GM19455 (cell line): ENCODE results near the gene PC.
A peak's percentile ranks its signal among the peaks of the same experiment; 100 is the strongest.

Source experiments
- ATAC-seq: cut with Tn5 transposase; IDR thresholded peaks from one replicate; pipeline ENCODE4 v1.9.1; 2021; ENCODE audit not compliant: unreplicated experiment

The PC gene

DNA sequence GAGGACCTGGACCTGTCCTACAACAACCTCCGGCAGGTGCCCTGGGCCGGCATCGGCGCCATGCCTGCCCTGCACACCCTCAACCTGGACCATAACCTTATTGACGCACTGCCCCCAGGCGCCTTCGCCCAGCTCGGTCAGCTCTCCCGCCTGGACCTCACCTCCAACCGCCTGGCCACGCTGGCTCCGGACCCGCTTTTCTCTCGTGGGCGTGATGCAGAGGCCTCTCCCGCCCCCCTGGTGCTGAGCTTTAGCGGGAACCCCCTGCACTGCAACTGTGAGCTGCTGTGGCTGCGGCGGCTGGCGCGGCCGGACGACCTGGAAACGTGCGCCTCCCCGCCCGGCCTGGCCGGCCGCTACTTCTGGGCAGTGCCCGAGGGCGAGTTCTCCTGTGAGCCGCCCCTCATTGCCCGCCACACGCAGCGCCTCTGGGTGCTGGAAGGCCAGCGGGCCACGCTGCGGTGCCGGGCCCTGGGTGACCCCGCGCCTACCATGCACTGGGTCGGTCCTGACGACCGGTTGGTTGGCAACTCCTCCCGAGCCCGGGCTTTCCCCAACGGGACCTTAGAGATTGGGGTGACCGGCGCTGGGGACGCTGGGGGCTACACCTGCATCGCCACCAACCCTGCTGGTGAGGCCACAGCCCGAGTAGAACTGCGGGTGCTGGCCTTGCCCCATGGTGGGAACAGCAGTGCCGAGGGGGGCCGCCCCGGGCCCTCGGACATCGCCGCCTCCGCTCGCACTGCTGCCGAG is 99.8 kb downstream of the PC start:
- ATAC-seq: no peak

- no peak for ATAC-seq
These were observed 100.3 kb downstream of the PC start for GRCh38 chr11:66857927-66858185.

DNA sequence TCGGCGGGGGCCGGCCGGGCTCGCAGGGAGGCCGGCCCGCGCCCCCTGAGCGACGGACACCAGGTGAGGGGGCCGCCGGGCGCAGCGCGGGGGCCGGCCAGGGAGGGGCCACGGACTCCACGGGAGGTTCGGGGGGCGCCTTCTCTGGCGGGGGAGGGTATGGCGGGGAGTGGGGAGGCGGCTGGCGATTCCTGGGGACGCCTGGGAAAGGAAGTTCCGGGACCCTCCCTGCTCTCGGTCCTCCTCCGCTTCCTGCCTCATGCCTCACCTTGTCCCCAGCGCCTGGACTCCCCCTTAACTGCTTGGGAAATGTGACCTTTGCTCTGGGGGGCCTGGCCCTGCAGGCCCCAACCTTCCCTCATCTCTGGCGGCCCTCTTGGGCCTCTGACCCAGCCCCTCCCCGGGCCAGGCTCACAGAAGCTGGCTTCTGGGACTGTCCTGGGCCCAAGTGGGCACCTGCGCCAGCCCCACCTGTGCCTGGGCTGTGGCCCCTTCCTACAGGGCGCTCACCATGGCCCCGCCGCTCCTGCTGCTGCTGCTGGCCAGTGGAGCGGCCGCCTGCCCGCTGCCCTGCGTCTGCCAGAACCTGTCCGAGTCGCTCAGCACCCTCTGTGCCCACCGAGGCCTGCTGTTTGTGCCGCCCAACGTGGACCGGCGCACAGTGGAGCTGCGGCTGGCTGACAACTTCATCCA is 100.8 kb downstream of the PC start:
- no peak for ATAC-seq

DNA sequence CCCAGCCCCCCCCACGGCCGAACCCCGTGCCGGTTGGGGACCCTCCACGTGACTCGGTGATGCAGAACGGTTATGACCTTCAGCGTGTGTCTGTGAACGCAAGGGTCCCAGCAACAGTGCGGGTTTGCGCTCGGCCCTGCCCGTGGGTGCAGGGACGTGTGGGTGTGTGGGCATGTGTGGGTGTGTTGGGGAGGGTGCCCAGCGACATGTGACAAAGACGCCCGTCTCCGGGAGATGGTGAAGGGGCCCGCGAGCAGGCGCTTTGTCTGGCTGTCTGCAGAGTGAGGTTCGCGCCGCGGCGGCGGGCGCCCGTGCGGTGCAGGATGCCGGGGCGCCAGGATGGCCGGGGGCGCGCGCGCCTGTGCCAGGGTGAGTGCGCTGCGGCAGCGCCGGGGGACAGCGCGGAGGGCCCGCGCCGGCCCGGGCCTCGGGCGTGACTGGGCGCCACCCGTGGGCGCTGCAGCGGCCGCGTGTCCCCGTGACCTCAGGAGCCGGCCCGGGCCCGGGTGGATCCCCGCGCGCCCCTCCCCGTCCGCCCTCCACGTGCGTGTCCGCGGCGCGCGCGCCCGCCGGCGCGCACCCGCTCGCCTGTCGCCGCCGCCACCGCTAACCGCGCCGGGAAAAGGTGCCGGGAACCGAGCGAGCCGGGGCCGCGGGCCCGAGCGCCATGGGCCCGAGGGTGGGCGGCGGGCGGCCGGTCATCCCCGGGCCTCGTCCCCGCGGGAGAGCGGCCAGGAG is 101.5 kb downstream of the PC start, which contains the start of gene LRFN4:
Gene LRFN4 (plus strand): TSS at position 569 of the 738 bp plus-strand sequence. CDS start 681 bp downstream, outside the sequence.
- peak; percentile 34 for ATAC-seq

- peak; percentile 65 for ATAC-seq
These were observed 102.3 kb downstream of the PC start for GRCh38 chr11:66855574-66856495.

- no peak for ATAC-seq
These were observed 103.4 kb downstream of the PC start for GRCh38 chr11:66854729-66855211.

DNA sequence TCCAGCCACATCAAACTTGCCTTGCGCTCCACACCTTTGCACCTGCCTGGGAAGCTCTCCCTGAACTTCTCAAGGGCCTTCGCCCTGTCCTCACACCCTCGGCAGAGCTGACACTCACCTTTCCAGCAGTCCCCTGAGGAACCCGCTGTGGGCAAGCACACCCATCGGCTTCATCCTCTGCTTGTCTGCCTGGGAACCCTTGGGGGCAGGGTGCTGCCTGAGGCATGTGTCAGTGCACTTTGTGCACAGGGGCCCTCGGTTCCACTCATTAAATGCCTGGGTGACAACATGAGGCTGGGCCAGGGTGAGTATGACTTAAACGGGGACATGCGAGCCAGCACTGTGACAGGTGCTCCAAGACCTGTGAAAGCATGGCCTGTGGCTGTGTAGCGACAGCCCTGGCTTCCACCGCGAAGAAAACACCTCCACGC is 103.9 kb downstream of the PC start:
- ATAC-seq: no peak

DNA sequence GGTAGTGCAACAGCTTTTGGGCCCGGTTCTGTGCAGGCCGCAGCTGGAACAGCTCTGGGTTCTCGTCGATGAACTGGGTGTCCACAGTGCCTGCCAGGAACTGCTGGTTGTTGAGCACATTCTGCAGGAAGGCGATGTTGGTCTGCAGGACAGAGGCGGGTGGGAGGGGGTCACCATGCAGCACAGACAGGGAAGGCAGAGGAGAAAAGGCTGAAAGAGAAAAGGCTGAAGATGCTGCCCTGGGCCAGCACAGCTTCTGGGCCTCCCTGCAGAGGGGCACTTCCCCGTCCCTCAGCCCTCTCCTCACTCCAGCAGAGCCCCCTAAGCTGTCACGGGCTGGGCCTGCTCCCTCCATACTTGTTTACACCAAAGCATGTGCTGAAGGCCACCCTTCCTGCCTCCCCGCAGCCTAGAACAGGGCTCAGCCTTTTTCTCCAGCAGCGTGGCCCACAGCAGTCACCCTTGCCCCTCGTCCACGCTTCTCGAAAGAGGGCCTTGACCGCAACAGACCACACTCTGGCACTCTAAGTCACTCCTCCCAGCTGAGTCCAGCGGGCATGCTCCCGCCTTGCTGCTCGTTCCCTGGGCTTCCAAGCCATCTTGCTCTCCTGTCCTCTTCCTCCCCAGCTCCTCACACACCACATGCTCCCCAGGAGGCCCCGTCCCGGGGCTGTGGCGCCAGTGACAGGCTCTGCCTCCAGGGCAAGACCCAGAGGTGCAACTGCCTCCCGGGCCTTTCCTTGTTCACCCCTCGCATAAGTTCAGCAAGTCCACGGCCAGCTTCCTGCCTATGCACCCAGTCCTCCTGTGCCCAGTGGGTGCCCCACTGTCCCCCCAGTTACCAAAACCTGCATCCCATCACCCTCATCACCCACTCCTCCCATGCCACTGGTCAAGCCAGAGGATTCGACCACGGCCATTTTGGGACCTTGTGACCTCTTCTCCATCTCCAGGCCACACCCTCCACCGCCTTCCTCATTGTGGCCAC is 104.6 kb downstream of the PC start:
- ATAC-seq: no peak

DNA sequence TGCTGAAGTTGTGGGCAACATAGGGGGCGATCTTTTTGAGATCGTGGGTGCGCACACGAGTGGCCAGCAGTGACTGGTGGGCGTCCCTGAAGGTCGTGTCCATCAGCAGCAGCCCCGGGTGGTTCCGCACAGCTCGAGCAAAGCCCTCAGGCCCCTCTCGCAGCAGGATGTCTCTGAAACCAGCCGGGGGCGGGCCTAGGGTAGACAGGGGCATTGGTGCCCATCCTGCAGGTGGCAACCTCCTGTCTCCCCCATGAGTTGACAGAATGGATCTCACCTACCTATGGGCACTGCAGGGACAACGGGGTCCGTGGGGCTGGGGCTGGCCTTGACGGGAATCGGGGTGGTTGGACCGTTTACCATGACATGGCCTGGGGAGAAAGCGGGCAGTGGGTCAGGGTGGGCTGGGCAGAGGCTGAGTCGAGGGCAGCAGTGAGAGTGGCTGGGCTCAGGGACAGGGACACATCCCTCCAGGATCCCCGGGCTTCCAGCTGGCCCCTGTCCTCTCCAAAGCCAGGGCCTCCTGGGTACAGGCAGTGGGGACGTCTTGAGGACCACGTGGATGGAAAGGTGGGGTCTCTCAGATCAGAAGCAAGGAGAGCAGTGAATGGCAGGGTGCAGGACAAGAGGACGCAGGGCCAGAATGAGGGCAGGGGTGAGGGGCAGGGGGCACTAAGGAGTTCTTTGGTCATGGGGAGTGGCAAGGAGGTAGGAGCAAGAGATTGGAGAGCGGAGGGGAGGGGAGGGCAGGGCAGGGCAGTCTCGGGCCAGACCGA is 105.5 kb downstream of the PC start:
- no peak for ATAC-seq

DNA sequence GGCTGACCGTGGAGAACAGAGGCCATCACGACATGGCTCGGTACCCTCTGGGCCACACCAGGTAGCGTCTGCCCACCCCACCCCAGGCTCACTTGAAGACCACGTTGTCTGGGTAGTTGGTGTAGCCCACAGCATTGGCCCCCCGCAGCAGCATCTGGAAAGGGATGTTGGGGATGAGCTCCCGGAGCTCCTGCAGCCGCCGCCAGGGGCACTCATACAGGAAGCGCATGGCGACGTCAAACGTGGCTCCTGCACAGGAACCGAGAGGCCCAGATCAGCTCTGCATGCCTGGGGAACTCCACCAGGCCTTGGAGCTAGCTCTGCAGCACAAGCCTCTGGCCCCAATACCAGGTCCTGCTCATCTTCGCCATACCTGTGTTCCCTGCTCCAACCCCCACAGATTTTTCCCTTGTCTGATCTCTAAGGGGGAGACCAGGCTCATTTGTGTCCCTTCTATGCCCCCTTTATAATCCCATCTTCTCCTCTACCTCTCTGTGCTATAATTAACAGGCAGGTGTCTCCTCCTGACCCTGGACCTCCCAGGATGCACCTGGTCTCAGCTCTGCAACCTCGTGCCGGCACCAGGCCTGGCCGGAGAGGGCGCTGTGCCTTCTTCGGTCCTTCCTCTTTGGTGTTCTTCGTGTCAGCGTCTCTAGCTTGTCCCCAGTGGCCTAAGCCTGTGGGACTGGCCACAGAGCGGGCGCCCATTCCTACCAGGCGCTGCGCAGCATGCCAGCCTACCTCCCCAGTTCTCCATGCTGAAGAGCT is 106.3 kb downstream of the PC start:
- no peak for ATAC-seq

- no peak for ATAC-seq
These were observed 107.0 kb downstream of the PC start for GRCh38 chr11:66851239-66851596.

DNA sequence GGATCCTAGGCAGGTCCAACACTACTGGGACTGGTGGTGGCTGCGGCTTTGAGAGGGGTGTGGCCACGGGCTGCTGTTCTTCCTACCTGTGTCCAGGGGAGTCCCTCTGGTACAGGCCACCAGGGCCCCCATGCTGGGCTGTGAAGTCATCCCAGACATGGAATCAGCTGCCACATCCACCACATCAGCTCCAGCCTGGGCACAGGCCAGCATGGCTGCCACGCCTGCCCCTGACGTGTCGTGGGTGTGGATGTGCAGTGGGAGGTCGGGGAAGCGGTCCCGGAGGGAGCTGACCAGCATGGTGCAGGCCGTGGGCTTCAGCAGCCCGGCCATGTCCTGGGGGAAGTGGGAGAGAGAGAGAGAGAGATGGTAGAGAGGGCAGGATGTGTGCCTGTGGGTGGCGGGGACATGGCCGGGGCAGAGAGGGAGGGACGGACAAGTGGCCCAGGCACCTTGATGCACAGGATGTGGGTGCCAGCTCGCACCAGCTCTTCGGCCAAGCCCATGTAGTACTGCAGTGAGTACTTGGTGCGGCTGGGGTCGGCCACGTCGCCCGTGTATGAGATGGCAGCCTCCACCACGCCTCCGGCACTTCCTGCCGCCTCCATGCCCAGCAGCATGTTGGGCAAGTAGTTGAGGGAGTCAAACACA is 107.5 kb downstream of the PC start:
- ATAC-seq: no peak

GRCh38 chr11:66850235-66850587 is 108.0 kb downstream of the PC start:
- ATAC-seq: no peak

DNA sequence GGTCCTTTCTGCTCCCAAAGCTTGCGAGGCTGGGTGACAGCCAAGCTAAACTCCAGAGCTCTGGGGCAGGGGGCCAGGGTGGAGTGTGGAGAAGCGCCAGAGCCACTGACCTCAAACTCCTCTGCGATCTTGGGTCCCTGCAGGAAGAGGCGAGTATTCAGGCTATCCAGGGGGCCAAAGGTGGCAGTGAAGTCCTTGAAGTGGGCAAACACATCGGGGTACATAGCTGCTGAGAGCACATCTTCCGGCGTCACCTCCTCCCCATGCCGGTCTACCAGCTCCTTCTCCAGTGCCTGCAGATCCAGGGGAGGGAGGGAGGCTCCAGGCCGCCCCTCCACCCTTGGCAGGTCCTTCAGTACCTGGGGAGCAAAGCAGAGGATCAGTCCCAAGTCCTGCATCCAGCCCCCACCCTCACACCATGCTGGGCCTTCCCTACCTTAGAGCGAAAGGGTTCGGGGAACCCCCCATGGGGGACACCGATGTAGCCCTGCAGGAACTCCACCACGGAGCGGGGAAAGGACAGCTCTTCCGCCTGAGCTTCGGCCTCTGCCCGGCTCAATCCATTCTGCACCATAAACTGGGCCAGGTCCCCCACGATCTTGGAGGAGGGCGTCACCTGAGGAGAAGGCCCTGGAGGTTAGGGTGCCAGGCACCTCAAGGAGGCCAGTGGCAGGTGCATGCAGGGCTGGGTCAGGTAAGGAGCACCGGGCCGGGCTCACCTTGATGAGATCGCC is 108.5 kb downstream of the PC start:
- ATAC-seq: no peak

DNA sequence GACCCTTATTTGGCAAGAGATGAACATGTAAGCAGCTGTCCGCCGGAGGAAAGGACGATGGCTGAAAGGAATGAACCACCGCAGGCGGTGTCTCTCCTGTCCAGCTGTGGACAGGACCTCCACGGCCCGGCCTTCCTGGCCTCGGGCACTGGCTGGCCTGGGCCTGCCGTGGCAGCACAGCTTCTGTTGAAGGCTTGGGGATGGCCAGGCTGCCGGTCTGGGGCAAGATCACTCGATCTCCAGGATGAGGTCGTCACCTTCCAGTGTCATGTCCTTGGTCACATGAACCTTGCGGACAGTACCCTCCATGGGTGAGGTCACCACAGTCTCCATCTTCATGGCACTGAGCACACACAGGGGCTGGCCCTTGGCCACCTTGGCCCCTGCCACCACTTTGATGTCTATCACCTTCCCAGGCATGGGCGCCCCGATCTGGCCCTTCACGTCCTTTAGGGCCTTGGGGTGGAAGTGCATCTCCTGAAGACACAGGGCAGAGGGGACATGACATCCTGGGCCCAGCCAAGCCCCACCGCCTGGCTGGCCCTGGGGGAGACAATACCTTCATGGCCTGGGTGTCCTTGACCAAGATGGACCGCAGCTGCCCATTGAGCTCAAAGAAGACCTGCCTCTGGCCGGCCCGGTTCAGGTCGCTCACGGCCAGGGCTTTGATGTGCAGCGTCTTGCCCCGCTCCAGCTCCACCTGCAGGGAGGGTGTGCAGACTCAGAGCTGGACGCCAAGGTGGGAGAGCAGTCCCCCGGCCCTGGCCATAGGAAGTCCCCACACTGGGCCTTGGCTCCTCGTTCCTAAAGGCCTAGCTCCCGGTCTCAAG is 109.3 kb downstream of the PC start:
- no peak for ATAC-seq
